Loucy (cell line): ENCODE data around the gene AP3D1.

Experiments used
- CTCF ChIP-seq: fragments of 200-600 bp; sonication (generic); conservative IDR thresholded peaks from 2 replicates; pipeline ENCODE4 v1.5.1; 2014; ENCODE audit warnings: mild to moderate bottlenecking, antibody characterized with exemption, low read length
- EZH2phosphoT487 ChIP-seq: fragments of 200-600 bp; IDR thresholded peaks from 2 replicates; pipeline ENCODE4 v1.6.1; 2018; ENCODE audit warnings: antibody characterized with exemption, mild to moderate bottlenecking, moderate library complexity, borderline replicate concordance

GRCh38 chr19:2097886-2098327 is 53.5 kb downstream of the AP3D1 start:
- no peak for TF ChIP-seq CTCF
- TF ChIP-seq EZH2phosphoT487, result no peak
